ENCODE data around the gene TEFM.

GRCh38 chr17:30929081-30929633 lies 23.1 kb upstream of the TEFM start:
- TF ChIP-seq CTCF (IDR thresholded peaks at IDR 0.05; ENCODE audit: low read length) = no peak
- TF ChIP-seq EZH2 (IDR thresholded peaks at IDR 0.05; ENCODE audit: borderline replicate concordance, low read length) = no peak
